ENCODE results near the gene YIF1A.

DNA sequence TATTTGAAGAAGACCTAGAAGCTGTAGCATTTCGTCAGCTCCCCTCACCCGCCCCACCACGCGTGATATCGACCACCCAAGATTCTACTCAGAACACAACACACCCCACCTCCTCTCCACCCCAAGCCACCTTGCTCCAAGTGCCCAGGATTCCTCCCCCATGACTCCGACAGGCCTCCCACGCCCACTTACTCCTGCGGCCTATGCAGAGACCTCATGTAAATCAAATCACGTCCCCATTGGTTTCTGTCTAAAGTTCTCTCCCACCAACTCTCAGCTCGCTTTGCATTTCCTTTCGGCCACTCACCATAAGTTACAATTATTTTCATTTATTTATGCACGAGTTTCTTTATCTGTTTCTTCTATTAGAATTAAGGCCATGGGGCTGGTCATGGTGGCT, 13.7 kb upstream of the YIF1A start:
- TF ChIP-seq, protein P1, sequence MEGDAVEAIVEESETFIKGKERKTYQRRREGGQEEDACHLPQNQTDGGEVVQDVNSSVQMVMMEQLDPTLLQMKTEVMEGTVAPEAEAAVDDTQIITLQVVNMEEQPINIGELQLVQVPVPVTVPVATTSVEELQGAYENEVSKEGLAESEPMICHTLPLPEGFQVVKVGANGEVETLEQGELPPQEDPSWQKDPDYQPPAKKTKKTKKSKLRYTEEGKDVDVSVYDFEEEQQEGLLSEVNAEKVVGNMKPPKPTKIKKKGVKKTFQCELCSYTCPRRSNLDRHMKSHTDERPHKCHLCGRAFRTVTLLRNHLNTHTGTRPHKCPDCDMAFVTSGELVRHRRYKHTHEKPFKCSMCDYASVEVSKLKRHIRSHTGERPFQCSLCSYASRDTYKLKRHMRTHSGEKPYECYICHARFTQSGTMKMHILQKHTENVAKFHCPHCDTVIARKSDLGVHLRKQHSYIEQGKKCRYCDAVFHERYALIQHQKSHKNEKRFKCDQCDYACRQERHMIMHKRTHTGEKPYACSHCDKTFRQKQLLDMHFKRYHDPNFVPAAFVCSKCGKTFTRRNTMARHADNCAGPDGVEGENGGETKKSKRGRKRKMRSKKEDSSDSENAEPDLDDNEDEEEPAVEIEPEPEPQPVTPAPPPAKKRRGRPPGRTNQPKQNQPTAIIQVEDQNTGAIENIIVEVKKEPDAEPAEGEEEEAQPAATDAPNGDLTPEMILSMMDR (IDR thresholded peaks at IDR 0.05; ENCODE audit: extremely low read depth in 1 of 2, insufficient read depth in 1 of 2, low read depth in 1 of 2, low read length in 2 of 2), result no peak
- TF ChIP-seq POLR2AphosphoS5 (IDR thresholded peaks at IDR 0.05; ENCODE audit: insufficient read depth, low read depth, low read length) (no peak), POLR2A (IDR thresholded peaks at IDR 0.05; ENCODE audit: low read depth, low read length) (no peak), EZH2 (IDR thresholded peaks at IDR 0.05; ENCODE audit: borderline replicate concordance, low read depth, low read length, severe bottlenecking) (no peak)
- TF ChIP-seq, protein P2, sequence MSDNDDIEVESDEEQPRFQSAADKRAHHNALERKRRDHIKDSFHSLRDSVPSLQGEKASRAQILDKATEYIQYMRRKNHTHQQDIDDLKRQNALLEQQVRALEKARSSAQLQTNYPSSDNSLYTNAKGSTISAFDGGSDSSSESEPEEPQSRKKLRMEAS (IDR thresholded peaks at IDR 0.05; ENCODE audit: insufficient read depth, insufficient read length), result no peak
